NCI-H526 (cell line): Measurements from ENCODE around the gene RAD23B.
"Not testable (repeated sequence)": the region's sequence is repeated elsewhere in the genome, so short reads cannot be mapped to it uniquely, and the experiment has no call there.

Experiments used
- DNase-seq, 2 experiments: peaks; one replicate each; lab custom pipeline; 2025; lab: John Stamatoyannopoulos, UW

RAD23B gene

DNA sequence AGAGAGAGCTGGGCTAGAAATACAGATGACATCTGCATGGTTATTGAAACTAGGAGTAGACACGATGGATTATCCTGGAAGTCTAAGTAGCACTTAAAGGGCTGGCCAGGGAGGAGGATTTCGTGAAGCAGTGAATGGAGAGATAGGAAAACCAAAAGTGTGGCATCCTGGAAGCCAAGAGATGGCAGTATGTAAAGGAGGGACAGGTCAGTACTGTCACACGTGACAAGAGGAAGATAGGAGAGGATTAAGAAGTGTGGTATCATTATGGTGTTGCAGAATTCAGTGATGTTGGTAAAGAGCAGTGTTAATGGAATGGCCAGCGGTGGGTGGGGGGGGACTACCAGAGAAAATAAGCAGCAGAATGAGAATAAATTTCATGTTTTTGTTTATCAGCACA is 11.7 kb downstream of the RAD23B start:
- DNase-seq = no peak

GRCh38 chr9:107295995-107296394 is 12.9 kb downstream of the RAD23B start:
- DNase-seq = no peak

DNA sequence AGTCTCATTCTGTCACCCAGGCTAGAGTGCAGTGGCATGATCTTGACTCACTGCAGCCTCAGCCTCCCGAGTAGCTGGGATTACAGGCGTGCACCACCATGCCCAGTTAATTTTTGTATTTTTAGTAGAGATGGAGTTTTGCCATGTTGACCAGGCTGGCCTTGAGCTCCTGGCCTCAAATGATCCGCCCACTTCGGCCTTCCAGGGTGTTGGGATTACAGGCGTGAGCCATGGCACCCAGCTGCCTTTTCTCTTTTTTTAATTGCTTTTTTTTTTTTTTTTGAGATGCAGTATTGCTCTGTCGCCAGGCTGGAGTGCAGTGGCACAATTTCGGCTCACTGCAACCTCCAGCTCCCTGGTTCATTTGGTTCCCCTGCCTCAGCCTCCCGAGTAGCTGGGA is 13.5 kb downstream of the RAD23B start:
- DNase-seq = not testable (repeated sequence)

DNA sequence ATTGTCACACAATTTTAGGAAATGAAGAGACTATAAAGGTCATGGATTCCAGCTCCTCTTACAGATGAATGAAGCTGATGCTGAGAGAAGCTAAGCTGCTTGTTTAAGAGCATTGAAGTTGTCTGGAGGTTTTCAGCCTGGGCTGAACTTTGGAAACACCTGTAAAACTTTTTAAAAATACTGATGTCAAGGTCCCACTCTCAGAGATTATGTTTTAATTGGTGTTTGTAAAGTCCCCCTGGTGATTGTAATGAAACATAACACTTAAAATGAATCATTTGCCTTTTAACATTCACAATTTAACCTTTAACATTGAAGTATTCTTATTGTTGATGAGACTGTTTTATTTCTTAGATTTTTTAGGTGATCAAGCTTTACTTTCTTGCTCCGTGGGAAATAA is 16.4 kb downstream of the RAD23B start:
- no peak for DNase-seq

GRCh38 chr9:107306308-107306707 is 23.2 kb downstream of the RAD23B start:
- no peak for DNase-seq

GRCh38 chr9:107307331-107307730 is 24.3 kb downstream of the RAD23B start:
- DNase-seq = no peak

- DNase-seq = no peak
These were observed 25.4 kb downstream of the RAD23B start for GRCh38 chr9:107308461-107308860.

DNA sequence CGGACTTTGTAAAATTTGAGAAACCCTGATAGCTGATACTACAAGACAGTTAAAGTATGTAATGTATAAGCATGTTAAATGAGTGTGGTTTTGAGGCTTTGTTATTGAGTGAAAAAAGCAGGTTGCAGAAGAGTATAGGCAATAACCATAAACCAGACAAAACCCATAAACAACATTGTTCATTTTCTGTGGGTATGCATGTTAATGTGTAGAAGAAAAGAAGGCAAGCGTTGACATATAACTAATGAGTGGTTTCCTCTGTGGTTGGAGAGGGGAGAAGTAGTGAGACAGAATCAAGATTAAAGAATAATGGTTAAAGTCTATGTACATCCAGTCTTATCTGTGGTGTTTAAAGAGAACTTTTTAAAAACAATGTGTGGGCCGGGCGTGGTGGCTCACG is 26.2 kb downstream of the RAD23B start:
- DNase-seq = no peak

DNA sequence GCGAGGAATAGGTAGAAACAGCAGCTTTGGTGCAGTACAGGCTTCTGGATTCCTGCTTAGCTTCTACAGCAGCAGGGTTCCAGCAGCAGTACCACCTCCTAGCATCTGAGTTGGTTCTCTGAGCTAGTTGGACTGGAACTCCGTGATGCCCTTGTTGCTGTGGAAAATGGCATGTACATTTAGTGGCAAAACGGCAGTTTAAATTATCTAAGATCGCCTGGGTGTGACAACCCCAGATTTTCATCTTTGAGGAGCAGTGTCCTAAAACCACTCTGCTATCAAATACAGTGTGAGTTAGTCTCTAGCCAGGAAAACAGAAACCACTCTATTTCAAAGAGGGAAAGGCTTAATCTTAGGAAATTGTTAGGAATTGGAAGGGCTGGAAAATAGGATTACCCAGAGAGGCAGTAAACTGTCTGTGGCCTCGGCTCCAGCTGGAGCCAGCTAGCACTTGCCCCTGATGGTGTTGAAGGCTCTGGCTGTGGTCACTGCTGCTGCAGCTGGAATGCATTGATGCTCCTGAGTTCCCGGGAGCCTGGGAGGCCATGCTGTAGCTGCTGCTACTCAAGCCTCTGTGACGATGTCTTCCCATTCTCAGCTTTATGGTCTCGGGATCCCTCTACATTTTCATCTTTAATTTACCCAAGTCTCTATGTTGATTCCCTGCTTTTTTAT is 29.4 kb downstream of the RAD23B start:
- DNase-seq = no peak

GRCh38 chr9:107313555-107314096 is 30.5 kb downstream of the RAD23B start:
- DNase-seq = no peak

GRCh38 chr9:107314763-107315162 is 31.7 kb downstream of the RAD23B start:
- no peak for DNase-seq

GRCh38 chr9:107316795-107317661 is 33.9 kb downstream of the RAD23B start:
- no peak for DNase-seq

- DNase-seq = no peak
These were observed 39.6 kb downstream of the RAD23B start for GRCh38 chr9:107322643-107323042.

DNA sequence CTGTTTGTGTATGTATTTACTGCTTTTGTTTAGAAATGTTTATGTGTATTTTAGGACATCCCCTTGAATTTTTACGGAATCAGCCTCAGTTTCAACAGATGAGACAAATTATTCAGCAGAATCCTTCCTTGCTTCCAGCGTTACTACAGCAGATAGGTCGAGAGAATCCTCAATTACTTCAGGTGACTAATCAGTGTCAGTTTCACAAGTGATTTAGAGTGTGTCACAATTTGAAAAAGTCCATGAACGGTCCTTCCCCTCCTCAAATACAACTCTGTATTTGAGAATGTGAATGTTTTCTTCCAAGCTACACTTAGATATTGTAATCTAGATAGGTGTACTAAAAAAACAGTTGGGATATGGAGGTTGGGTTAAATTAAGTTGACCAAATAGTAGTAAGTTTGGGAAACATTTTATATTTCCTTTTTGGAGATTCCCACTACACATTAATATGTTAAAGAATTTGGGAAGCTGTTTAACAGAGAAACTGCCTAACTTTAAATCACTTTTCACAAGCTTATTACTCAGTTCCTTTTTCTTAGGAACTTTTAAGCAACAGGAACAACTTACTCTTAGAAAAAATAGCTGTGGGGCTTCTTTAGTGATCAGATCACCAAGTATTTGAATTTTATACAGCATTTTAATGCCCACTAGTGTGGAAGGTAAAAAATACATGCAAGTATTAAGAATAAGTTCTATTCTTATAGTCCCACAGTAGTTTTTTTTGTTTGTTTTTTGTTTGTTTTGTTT is 40.9 kb downstream of the RAD23B start:
- no peak for DNase-seq

DNA sequence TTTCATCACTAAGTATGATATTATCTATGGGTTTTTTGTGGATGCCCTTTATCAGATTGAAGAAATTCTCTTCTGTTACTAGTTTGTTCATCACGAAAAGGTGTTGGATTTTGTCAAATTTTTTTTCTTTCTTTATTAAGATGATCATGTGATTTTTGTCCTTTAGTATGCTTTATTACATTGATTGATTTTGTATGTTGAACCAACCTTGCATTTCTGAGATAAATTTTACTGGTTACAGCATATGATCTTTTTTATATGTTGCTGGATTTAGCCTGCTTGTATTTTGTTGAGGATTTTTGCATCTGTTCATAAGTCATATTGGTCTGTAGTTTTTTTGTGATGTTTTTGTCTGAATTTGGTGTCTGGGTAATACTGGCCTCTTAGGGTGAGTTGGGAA is 42.8 kb downstream of the RAD23B start:
- DNase-seq = no peak

- no peak for DNase-seq
These were observed 45.4 kb downstream of the RAD23B start for GRCh38 chr9:107328510-107328909.

- no peak for DNase-seq
These were observed 47.3 kb downstream of the RAD23B start for GRCh38 chr9:107330420-107330819.

DNA sequence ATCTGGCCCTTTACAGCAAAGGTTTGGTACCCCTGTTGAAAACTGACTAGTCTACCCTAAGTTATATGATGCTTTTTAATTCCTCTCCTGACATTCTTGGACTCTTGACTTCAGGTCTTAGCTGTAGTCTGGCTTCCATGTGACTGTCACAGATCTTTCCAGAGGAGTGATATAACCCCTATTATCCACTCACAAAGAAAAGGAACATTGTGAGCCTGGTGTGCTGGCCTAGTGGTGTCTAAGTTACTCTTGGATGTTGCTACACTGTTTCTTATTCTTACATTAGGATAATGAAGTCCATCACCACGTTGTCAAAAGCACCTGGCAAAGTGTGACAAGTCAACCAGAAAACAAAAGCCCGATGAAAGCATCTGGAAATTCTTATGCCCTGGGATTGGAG is 49.8 kb downstream of the RAD23B start:
- DNase-seq = no peak

DNA sequence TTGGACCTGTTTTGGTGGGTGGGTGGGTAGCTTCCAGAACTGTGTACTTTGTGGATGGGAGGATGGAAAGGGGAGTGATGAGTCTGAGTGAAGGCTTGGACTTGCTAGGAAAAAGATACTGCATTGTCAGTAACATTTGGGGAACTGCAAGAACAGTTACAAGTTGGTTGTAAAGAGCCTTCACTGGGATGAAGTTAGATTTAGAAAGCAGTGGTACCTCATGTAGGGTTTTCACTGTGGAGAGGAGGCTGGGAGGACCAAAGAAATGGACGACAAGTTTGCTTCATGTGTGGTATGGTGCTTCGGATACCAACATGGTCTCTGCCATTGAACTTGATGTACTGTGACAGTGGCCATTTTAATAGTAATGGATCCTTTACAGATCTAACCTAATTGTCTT is 50.3 kb downstream of the RAD23B start:
- DNase-seq = no peak

DNA sequence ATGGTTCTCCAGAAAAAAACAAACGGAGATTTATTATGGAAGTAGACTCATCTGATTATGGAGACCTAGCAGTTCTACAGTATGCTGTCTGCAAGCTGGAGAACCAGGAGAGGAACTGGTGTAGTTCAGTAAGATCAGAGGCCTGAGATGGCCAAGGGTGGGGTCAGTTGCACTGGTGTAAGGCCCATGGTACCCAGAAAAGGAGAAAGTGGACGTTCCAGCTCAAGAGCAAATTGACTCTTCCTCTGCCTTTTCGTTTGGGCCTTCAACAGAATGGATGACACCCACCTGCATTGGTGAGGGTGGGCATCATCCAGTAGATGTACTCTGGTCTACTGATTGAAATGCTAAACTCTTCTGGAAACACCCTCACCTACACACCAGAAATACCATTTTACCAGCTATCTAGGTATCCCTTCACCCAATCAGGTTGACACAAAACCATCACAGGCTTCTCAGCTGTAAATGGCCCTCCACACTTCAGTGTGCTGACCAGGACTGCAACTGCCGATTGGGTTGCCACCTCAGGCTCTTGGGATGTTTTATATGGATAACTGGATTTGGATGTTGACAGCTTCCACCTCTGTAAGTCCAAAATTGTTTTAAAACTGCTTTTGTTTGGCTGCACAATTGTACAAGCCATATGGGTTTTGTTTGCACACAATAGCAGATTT is 51.2 kb downstream of the RAD23B start:
- no peak for DNase-seq

DNA sequence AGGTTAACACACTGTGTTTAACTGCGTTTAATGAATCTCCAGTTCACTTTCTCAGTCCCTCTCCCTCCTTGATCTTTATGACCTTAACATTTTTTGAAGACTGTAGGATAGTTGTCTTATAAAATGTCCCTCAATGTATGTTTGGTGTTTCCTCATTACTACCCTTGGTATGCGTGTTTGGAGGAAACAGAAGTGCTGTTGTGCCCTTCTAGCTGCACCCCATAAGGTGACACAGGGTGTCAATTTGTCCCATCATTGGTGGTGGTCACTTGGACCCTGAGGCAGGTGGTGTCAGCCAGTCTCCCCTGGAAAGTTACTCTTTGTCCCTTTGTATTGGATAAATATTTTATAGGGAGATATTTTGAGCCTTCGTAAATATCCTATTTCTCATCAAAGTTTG is 52.3 kb downstream of the RAD23B start:
- no peak for DNase-seq
